Gastroesophageal sphincter (tissue), 4 donors: ENCODE results near the gene TCP1. TPM values are rescaled to one million over a fixed set of nuclear protein-coding genes. Genes with fewer than 3 reads are reported as not detected.

ENCODE experiments used
- ATAC-seq: fragments of 150-250 bp; one replicate; pipeline ENCODE4 v1.9.1; 2016; ENCODE audit warnings: mild to moderate bottlenecking, moderate library complexity
- H3K27ac ChIP-seq, 4 donors: fragments of 200-600 bp; sonication (generic) in 3 of 4; 1 replicate in 3 of 4; 2 replicates in 1 of 4; pipeline ENCODE4 v1.5.1; 2016 to 2019
- H3K27me3 ChIP-seq: fragments of 200-600 bp; sonication (generic); one replicate; pipeline ENCODE4 v1.5.1; 2019
- H3K36me3 ChIP-seq, 2 donors: fragments of 200-600 bp; sonication (generic); one replicate each; pipeline ENCODE4 v1.5.1; 2019; ENCODE audit warnings: control low read depth in 1 of 2
- H3K4me1 ChIP-seq, 3 donors: fragments of 200-600 bp; sonication (generic); 1 replicate in 2 of 3; 2 replicates in 1 of 3; pipeline ENCODE4 v1.5.1; 2016 to 2019; ENCODE audit warnings: control low read depth in 2 of 3
- H3K4me3 ChIP-seq, 2 donors: fragments of 200-600 bp; sonication (generic); one replicate each; pipeline ENCODE4 v1.5.1; 2019; ENCODE audit warnings: mild to moderate bottlenecking in 1 of 2, moderate library complexity in 1 of 2
- H3K9me3 ChIP-seq, 3 donors: fragments of 200-600 bp; sonication (generic); one replicate each; pipeline ENCODE4 v1.5.1; 2017 to 2019; ENCODE audit warnings: control low read depth in 2 of 3
- CTCF ChIP-seq, 4 experiments: fragments of 200-600 bp in 2 of 4; fragments of 450-650 bp in 2 of 4; sonication (generic) in 1 of 4; IDR thresholded peaks; one replicate each; pipeline ENCODE4 v1.5.1; 2017 to 2019; ENCODE audit warnings: antibody characterized with exemption in 4 of 4, mild to moderate bottlenecking in 2 of 4, moderate library complexity in 2 of 4
- EP300 ChIP-seq: sonication (generic); formaldehyde crosslinking; IDR thresholded peaks from one replicate; pipeline ENCODE4 v1.6.1; 2017; ENCODE audit warnings: antibody characterized with exemption, mild to moderate bottlenecking
- POLR2A ChIP-seq, 2 donors: fragments of 450-650 bp; IDR thresholded peaks; one replicate each; pipeline ENCODE4 v1.6.1; 2017; ENCODE audit warnings: antibody characterized with exemption in 2 of 2, mild to moderate bottlenecking in 2 of 2, moderate library complexity in 1 of 2
- POLR2AphosphoS5 ChIP-seq: sonication (generic); formaldehyde crosslinking; IDR thresholded peaks from one replicate; pipeline ENCODE4 v1.6.1; 2017; ENCODE audit warnings: antibody characterized with exemption
- WGBS, 2 donors: methylation state at CpG; one replicate each; pipeline ENCODE4 v1.1.5; 2018; ENCODE audit warnings: low coverage in 1 of 2; 5-methylcytosine and 5-hydroxymethylcytosine counted together
- total RNA-seq, 4 donors: library from RNA; depleted of rRNA; stranded (reverse); fragments of >200 nt; gene quantifications; one replicate each; pipeline ENCODE4 v1.1.0, GENCODE V29; 2016

TCP1 gene
- total RNA-seq, 4 donors from 2014 or later: 129 to 147 (median 138) TPM

DNA sequence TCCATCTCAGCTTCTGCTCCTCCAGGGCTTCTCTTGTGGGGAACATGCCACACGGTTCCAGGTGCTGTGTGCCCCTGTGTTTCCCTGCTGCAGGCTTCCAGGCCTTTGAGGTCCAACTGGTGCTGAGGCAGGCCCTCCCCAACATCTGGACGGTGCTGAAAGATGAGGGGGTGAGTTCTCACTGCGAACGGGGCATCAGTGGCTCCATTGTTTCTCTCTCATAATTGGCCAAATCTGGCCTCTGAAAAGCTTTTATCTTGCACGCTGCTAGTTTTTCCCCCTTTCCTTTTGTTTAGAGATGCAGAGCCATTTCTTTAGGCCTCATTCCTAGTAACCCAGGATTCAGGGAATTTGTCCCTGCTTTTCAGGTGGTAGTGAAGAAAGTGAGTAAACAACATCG, 19.2 kb upstream of the TCP1 start:
- no peak for TF ChIP-seq POLR2AphosphoS5
- no peak for TF ChIP-seq EP300
- no peak for ATAC-seq
- WGBS, 2 donors: 68 to 81% methylated on average over 3 to 6 of the region's 6 CpGs
- H3K4me3 ChIP-seq: no peak overlapping the region
- no peaks in the 10 kb centered on the region for H3K9me3 ChIP-seq
- H3K36me3 ChIP-seq: peaks cover 0 to 4% of the 10 kb centered on the region in 2 donors
- H3K27me3 ChIP-seq: no peaks in the 10 kb centered on the region
- no peak overlapping the region for H3K27ac ChIP-seq
- H3K4me1 ChIP-seq: no peaks in the 10 kb centered on the region

GRCh38 chr6:159807150-159807858, 17.9 kb upstream of the TCP1 start:
- Histone ChIP-seq H3K9me3 (no peaks in the 10 kb centered on the region), H3K4me3 (no peak overlapping the region), H3K27me3 (no peaks in the 10 kb centered on the region), H3K36me3 (peaks cover 0 to 3% of the 10 kb centered on the region in 2 donors), H3K4me1 (no peaks in the 10 kb centered on the region), H3K27ac (no peak overlapping the region)
- 88 to 89% methylated on average over 3 of the region's 5 CpGs for WGBS, 2 donors
- no peak for ATAC-seq
- TF ChIP-seq EP300 (no peak), POLR2AphosphoS5 (no peak), CTCF (IDR thresholded peaks at IDR 0.05) (no peak), POLR2A (IDR thresholded peaks at IDR 0.05) (no peak)

DNA sequence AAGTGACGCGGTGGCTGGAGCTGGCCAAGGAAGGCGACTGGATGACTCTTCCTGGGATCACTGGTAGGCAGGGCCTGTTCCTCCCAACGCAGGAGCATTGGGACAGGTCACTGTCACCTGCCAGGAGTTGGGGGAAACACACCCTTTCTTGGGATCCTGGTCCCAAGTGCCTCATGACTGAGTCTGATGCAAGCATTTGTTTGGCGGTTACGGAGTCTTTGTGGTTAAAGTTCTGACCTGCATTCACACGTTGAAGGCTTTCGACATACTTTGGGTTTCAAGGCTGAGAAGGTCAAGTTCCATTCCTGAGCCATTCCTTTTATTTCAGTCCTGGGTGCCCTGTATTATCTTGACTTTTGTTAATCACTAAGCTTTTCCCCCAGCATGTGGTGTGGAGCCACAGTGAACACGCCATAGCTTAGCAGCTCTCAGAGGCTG, 16.6 kb upstream of the TCP1 start:
- Histone ChIP-seq H3K9me3 (no peaks in the 10 kb centered on the region), H3K4me3 (no peak overlapping the region), H3K27me3 (no peaks in the 10 kb centered on the region), H3K36me3 (peaks cover 0 to 3% of the 10 kb centered on the region in 2 donors), H3K4me1 (no peaks in the 10 kb centered on the region), H3K27ac (no peak overlapping the region)
- ATAC-seq: no peak
- TF ChIP-seq EP300 (no peak), POLR2A (IDR thresholded peaks at IDR 0.05) (no peak), POLR2AphosphoS5 (no peak), CTCF (IDR thresholded peaks at IDR 0.05) (no peak)
- 77 to 85% methylated on average over 4 to 8 of the region's 9 CpGs for WGBS, 2 donors

DNA sequence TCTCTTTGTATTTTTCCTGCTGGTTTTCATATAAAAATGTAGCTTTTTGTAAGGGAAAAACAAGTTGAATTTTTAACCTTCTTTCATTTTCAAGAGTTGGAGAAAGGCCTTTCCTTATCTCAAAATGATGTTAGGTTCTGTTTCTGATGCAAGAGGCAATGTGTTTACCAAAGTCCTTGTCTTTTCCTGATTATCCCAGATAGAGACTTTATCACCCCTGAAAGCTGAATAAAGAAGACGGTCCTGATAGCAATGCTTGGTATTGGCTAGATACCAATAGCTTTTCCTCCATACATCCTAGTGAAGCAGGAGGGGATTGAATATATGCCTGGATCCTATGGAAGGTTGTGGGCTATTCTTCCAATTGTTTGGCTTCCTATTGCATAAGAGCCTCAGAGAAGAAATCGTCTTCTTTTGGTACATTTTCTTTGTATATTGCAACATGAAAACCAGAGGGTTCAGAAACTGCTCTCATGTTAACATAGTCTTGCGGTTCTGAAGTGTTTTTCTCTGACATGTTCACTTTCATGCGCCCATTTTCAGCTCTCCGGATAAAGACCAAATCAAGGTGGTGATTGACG, 16.1 kb upstream of the TCP1 start:
- H3K4me1 ChIP-seq: no peaks in the 10 kb centered on the region
- WGBS, 2 donors: 90 to 93% methylated on average over 3 to 5 of the region's 6 CpGs
- H3K9me3 ChIP-seq: no peaks in the 10 kb centered on the region
- no peaks in the 10 kb centered on the region for H3K27me3 ChIP-seq
- ATAC-seq: no peak
- H3K36me3 ChIP-seq: peaks cover 0 to 4% of the 10 kb centered on the region in 2 donors
- TF ChIP-seq POLR2AphosphoS5 (no peak), POLR2A (IDR thresholded peaks at IDR 0.05) (no peak), EP300 (no peak), CTCF (IDR thresholded peaks at IDR 0.05) (no peak)
- no peak overlapping the region for H3K4me3 ChIP-seq
- H3K27ac ChIP-seq: no peak overlapping the region

DNA sequence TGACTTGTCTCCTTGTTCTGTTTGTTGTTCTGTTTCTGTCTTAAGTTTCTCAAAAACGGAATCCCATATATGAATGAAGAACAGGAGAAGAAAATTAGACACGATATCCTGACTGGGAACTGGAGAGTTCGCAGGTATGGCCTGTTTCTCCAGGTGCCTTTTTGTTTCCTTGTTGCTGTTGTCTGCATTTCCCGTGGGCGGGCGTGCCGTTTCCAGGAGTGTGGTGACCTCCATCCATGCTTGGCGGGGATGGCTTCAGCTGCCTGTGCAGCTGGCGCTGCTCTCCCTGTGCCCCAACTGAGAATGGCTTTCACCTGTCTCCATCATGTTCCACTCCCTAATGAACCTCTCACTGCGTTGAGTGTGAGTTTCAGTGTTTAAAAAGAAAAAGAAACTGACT, 15.1 kb upstream of the TCP1 start:
- Histone ChIP-seq H3K27ac (no peak overlapping the region), H3K9me3 (no peaks in the 10 kb centered on the region), H3K36me3 (peaks cover 0 to 14% of the 10 kb centered on the region in 2 donors), H3K4me3 (no peak overlapping the region), H3K27me3 (no peaks in the 10 kb centered on the region), H3K4me1 (no peaks in the 10 kb centered on the region)
- WGBS, 2 donors: 89% methylated on average over 10 of the region's 10 CpGs; no CpG with 5 or more reads in 1 of the 2 donors
- TF ChIP-seq EP300: no peak
- no peak for TF ChIP-seq POLR2A (IDR thresholded peaks at IDR 0.05)
- TF ChIP-seq CTCF (IDR thresholded peaks at IDR 0.05): no peak
- TF ChIP-seq POLR2AphosphoS5: no peak
- no peak for ATAC-seq
